B cell (primary cell): ENCODE data around the gene MXRA5. TPM values are rescaled to one million over a fixed set of nuclear protein-coding genes. Genes with fewer than 3 reads are reported as not detected.

Experiments used
- ATAC-seq: fragments of 200-7000 bp; cut with Tn5 transposase; one replicate; pipeline ENCODE4 v1.10.0; 2021; ENCODE audit warnings: low read depth, mild to moderate bottlenecking, moderate number of reproducible peaks, moderate library complexity
- CTCF ChIA-PET: fragments of 350-600 bp; sonication (Branson Sonifier 250); formaldehyde crosslinking; loops from one replicate; lab custom pipeline; 2021; ENCODE audit warnings: antibody characterized with exemption, inconsistent platforms; lab: Charles Lee
- POLR2A ChIA-PET: fragments of 350-600 bp; sonication (Branson Sonifier 250); formaldehyde crosslinking; loops from one replicate; lab custom pipeline; 2021; ENCODE audit warnings: antibody characterized with exemption; lab: Charles Lee
- DNase-seq: peaks from one replicate; pipeline ENCODE4 v3.0.0; 2013
- H2AFZ ChIP-seq: 2 replicates; pipeline ENCODE4 v1.6.1; 2012; ENCODE audit warnings: mild to moderate bottlenecking, low read depth, low read length; ENCODE audit not compliant: insufficient read depth, poor library complexity, severe bottlenecking
- H3K27ac ChIP-seq, 2 donors: 1 replicate in 1 of 2; 2 replicates in 1 of 2; pipeline ENCODE4 v1.5.1; 2012 to 2013; ENCODE audit warnings: low read length in 2 of 2, mild to moderate bottlenecking in 2 of 2, moderate library complexity in 1 of 2
- H3K27me3 ChIP-seq, 4 experiments: fragments of 200-600 bp in 1 of 4; sonication (generic) in 1 of 4; replicated peaks in 1 of 4; 1 replicate in 2 of 4; 2 replicates in 2 of 4; pipeline versions ENCODE4 v1.6.1 to v1.7.0; 2013 to 2016; ENCODE audit warnings: low read length in 3 of 4, mild to moderate bottlenecking in 2 of 4, mixed read lengths in 1 of 4, moderate library complexity in 1 of 4; ENCODE audit not compliant: insufficient read depth in 4 of 4, control insufficient read depth in 3 of 4; ENCODE audit errors: control extremely low read depth in 1 of 4
- H3K36me3 ChIP-seq, 2 experiments: replicated peaks in 1 of 2; 1 replicate in 1 of 2; 2 replicates in 1 of 2; pipeline versions ENCODE4 v1.6.1 to v1.7.1; 2013; ENCODE audit warnings: low read length in 1 of 2; ENCODE audit not compliant: insufficient read depth in 2 of 2, control insufficient read depth in 1 of 2; ENCODE audit errors: control extremely low read depth in 1 of 2, extremely low read depth in 1 of 2
- H3K4me1 ChIP-seq, 2 donors: fragments of 200-600 bp in 1 of 2; sonication (generic) in 1 of 2; 1 replicate in 1 of 2; 2 replicates in 1 of 2; pipeline versions ENCODE4 v1.5.1 to v1.6.1; 2013 to 2017; ENCODE audit warnings: low read length in 2 of 2; ENCODE audit not compliant: control insufficient read depth in 2 of 2, insufficient read depth in 2 of 2
- H3K4me2 ChIP-seq: replicated peaks from 2 replicates; pipeline ENCODE3; 2012; ENCODE audit warnings: mild to moderate bottlenecking, low read depth, low read length; ENCODE audit not compliant: poor library complexity, severe bottlenecking
- H3K4me3 ChIP-seq, 5 experiments: fragments of 200-600 bp in 1 of 5; sonication (generic) in 1 of 5; 1 replicate in 3 of 5; 2 replicates in 2 of 5; pipeline versions ENCODE4 v1.5.1 to v1.7.0; 2011 to 2016; ENCODE audit warnings: low read length in 4 of 5, mild to moderate bottlenecking in 4 of 5, low read depth in 2 of 5, control low read depth in 1 of 5, moderate library complexity in 1 of 5; ENCODE audit not compliant: insufficient read depth in 1 of 5; ENCODE audit errors: control extremely low read depth in 1 of 5, extremely low read depth in 1 of 5
- H3K79me2 ChIP-seq: fragments of 200-600 bp; sonication (generic); one replicate; pipeline ENCODE4 v1.6.0; 2016; ENCODE audit warnings: low read length; ENCODE audit not compliant: control insufficient read depth, insufficient read depth
- H3K9ac ChIP-seq: fragments of 200-600 bp; sonication (generic); 2 replicates; pipeline ENCODE4 v1.6.1; 2017; ENCODE audit warnings: mild to moderate bottlenecking, low read length, moderate library complexity
- H3K9me3 ChIP-seq, 3 donors: one replicate each; pipeline versions ENCODE4 v1.6.1 to v1.7.1; 2013; ENCODE audit warnings: low read length in 2 of 3; ENCODE audit not compliant: control insufficient read depth in 2 of 3, insufficient read depth in 1 of 3; ENCODE audit errors: control extremely low read depth in 1 of 3
- H4K20me1 ChIP-seq: 2 replicates; pipeline ENCODE4 v1.6.0; 2012; ENCODE audit warnings: mild to moderate bottlenecking, low read length; ENCODE audit not compliant: insufficient read depth, control insufficient read depth, poor library complexity, severe bottlenecking
- H3K27ac Mint-ChIP-seq: one replicate; pipeline ENCODE4 v1.8.0; 2021; ENCODE audit warnings: mixed read lengths
- H3K27me3 Mint-ChIP-seq: one replicate; pipeline ENCODE4 v1.8.0; 2021; ENCODE audit warnings: mixed read lengths
- H3K4me1 Mint-ChIP-seq: one replicate; pipeline ENCODE4 v1.8.0; 2021; ENCODE audit warnings: mixed read lengths
- H3K4me3 Mint-ChIP-seq: one replicate; pipeline ENCODE4 v1.8.0; 2021; ENCODE audit warnings: mixed read lengths
- H3K9me3 Mint-ChIP-seq: one replicate; pipeline ENCODE4 v1.8.0; 2022; ENCODE audit warnings: mixed read lengths; ENCODE audit not compliant: insufficient read depth
- EZH2 ChIP-seq: IDR thresholded peaks from 2 replicates; pipeline ENCODE4 v1.6.1; 2012; ENCODE audit warnings: borderline replicate concordance, low read depth, mild to moderate bottlenecking, moderate library complexity, low read length; ENCODE audit not compliant: insufficient read depth, poor library complexity, severe bottlenecking
- WGBS: methylation state at CpG from one replicate; pipeline ENCODE4 v1.1.5; 2013; ENCODE audit warnings: missing lambda C conversion rate; ENCODE audit not compliant: insufficient coverage; 5-methylcytosine and 5-hydroxymethylcytosine counted together
- intact Hi-C: fragments of 100-400 bp; cut with micrococcal nuclease; formaldehyde crosslinking; loops from one replicate; pipeline ENCODE4 v1.10.0; 2022
- polyA minus RNA-seq: library from RNA; depleted of rRNA, polyadenylated mRNA; stranded (reverse); fragments of >200 nt; gene quantifications from 2 replicates; pipeline ENCODE4 v1.2.3, GENCODE V29; 2012
- polyA plus RNA-seq: library from polyadenylated mRNA; depleted of rRNA; stranded (reverse); fragments of >200 nt; gene quantifications from 2 replicates; pipeline ENCODE4 v1.2.3, GENCODE V29; 2012
- total RNA-seq, 2 donors: library from RNA; stranded (reverse); fragments of 120-200 nt in 1 of 2; gene quantifications; 1 replicate in 1 of 2; 2 replicates in 1 of 2; pipeline versions ENCODE4 v1.2.3 to v1.2.4, GENCODE V29; 2013 to 2022
- TF ChIP-seq, protein P1 (sequence below): fragments of 200-600 bp; IDR thresholded peaks from one replicate; pipeline ENCODE4 v1.8.0; 2022; ENCODE audit warnings: antibody characterized with exemption, mild to moderate bottlenecking

The MXRA5 gene, protein sequence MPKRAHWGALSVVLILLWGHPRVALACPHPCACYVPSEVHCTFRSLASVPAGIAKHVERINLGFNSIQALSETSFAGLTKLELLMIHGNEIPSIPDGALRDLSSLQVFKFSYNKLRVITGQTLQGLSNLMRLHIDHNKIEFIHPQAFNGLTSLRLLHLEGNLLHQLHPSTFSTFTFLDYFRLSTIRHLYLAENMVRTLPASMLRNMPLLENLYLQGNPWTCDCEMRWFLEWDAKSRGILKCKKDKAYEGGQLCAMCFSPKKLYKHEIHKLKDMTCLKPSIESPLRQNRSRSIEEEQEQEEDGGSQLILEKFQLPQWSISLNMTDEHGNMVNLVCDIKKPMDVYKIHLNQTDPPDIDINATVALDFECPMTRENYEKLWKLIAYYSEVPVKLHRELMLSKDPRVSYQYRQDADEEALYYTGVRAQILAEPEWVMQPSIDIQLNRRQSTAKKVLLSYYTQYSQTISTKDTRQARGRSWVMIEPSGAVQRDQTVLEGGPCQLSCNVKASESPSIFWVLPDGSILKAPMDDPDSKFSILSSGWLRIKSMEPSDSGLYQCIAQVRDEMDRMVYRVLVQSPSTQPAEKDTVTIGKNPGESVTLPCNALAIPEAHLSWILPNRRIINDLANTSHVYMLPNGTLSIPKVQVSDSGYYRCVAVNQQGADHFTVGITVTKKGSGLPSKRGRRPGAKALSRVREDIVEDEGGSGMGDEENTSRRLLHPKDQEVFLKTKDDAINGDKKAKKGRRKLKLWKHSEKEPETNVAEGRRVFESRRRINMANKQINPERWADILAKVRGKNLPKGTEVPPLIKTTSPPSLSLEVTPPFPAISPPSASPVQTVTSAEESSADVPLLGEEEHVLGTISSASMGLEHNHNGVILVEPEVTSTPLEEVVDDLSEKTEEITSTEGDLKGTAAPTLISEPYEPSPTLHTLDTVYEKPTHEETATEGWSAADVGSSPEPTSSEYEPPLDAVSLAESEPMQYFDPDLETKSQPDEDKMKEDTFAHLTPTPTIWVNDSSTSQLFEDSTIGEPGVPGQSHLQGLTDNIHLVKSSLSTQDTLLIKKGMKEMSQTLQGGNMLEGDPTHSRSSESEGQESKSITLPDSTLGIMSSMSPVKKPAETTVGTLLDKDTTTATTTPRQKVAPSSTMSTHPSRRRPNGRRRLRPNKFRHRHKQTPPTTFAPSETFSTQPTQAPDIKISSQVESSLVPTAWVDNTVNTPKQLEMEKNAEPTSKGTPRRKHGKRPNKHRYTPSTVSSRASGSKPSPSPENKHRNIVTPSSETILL (N-terminal part only)
- total RNA-seq (not detected in 2 replicates), polyA plus RNA-seq (not detected in 2 replicates), polyA minus RNA-seq (0.07 TPM in 1 of 2 replicates, not detected in the other)
- total RNA-seq (2013): 1.1 TPM

DNA sequence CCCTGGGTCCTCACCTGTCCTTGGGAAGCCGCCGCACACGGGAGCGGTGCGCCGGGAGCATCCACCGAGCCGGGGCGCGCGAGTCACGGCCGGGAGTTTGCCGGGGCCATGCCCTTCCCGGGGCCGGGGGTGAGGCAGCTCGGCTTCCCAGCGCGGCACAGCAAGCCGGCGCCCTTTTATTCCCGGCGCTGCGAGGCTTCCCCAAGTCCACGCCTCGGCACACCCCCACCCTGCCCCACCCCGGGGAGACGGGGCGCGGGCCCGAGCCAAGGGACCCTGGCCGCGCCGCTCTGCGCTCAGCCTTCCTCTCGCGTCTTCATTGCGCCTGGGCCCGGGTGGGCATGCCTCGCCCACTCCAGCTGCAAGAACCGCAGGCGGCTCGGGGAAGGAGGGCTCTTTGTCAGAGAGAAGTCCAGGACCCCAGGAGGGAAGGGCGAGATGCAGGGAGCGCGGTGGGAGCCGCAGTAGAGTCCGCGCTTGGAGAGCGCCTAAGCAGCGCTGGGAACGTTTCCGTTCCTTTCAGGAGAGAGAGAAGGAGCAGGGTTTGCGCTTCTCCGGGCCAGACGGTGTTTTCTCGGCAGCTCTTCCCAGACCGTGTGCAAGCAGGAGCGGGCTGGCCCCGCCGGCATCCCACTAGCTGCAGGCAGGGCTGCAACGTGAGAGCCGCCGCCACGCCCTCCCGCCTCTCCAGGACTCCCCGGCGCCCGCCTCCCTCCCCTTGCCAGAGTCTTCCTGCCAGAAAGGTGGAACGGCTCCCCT, at the start of gene MXRA5:
TSS of gene MXRA5 (minus strand) at position 152 of the 759 bp plus-strand sequence. CDS start 2,819 bp downstream, outside the sequence.
- Histone ChIP-seq H3K4me1 (no peaks in the 10 kb centered on the region), H2AFZ (no peak within 1 kb of the TSS), H4K20me1 (no peaks in the 10 kb centered on the region), H3K4me2 (no peak within 1 kb of the TSS), H3K79me2 (no peaks in the 10 kb centered on the region), H3K4me3 (no peak within 1 kb of the TSS), H3K9me3 (peaks cover 0 to 9% (median 0%) of the 10 kb centered on the region in 3 donors), H3K27me3 (peaks cover 0 to 3% (median 0%) of the 10 kb centered on the region in 4 experiments), H3K9ac (no peak within 1 kb of the TSS), H3K27ac (no peak within 1 kb of the TSS), H3K36me3 (no peaks in the 10 kb centered on the region)
- Mint-ChIP-seq H3K27ac (no peak within 1 kb of the TSS), H3K4me3 (no peak within 1 kb of the TSS), H3K27me3 (peaks cover 19% of the 10 kb centered on the region), H3K9me3 (no peaks in the 10 kb centered on the region), H3K4me1 (no peaks in the 10 kb centered on the region)
- WGBS: 6% methylated on average over 37 of the region's 70 CpGs
- POLR2A ChIA-PET: no interaction called here
- no peak for ATAC-seq
- TF ChIP-seq, protein P1, sequence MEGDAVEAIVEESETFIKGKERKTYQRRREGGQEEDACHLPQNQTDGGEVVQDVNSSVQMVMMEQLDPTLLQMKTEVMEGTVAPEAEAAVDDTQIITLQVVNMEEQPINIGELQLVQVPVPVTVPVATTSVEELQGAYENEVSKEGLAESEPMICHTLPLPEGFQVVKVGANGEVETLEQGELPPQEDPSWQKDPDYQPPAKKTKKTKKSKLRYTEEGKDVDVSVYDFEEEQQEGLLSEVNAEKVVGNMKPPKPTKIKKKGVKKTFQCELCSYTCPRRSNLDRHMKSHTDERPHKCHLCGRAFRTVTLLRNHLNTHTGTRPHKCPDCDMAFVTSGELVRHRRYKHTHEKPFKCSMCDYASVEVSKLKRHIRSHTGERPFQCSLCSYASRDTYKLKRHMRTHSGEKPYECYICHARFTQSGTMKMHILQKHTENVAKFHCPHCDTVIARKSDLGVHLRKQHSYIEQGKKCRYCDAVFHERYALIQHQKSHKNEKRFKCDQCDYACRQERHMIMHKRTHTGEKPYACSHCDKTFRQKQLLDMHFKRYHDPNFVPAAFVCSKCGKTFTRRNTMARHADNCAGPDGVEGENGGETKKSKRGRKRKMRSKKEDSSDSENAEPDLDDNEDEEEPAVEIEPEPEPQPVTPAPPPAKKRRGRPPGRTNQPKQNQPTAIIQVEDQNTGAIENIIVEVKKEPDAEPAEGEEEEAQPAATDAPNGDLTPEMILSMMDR: no peak
- no peak for TF ChIP-seq EZH2
- DNase-seq: no peak
- intact Hi-C loops: no loop called here
- CTCF ChIA-PET: no interaction called here
